ENCODE measurements around the gene ILKAP.

Gene ILKAP

GRCh38 chr2:238123991-238124470, 79.5 kb downstream of the ILKAP start:
- DNase-seq (ENCODE audit: low read depth, low spot score), result no peak
- POLR2A ChIA-PET, result no interaction called here
- CTCF ChIA-PET, result no interaction called here
- H3K4me3 ChIP-seq (ENCODE audit: low read depth, low read length), result no peak overlapping the region
- TF ChIP-seq, protein P1, sequence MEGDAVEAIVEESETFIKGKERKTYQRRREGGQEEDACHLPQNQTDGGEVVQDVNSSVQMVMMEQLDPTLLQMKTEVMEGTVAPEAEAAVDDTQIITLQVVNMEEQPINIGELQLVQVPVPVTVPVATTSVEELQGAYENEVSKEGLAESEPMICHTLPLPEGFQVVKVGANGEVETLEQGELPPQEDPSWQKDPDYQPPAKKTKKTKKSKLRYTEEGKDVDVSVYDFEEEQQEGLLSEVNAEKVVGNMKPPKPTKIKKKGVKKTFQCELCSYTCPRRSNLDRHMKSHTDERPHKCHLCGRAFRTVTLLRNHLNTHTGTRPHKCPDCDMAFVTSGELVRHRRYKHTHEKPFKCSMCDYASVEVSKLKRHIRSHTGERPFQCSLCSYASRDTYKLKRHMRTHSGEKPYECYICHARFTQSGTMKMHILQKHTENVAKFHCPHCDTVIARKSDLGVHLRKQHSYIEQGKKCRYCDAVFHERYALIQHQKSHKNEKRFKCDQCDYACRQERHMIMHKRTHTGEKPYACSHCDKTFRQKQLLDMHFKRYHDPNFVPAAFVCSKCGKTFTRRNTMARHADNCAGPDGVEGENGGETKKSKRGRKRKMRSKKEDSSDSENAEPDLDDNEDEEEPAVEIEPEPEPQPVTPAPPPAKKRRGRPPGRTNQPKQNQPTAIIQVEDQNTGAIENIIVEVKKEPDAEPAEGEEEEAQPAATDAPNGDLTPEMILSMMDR (IDR thresholded peaks at IDR 0.05; ENCODE audit: insufficient read depth, low read length, missing control alignments), result no peak

- POLR2A ChIA-PET, result no interaction called here
- CTCF ChIA-PET, result no interaction called here
- H3K4me3 ChIP-seq (ENCODE audit: low read depth, low read length), result no peak overlapping the region
- no peak for DNase-seq (ENCODE audit: low read depth, low spot score)
- TF ChIP-seq, protein P1 (IDR thresholded peaks at IDR 0.05; ENCODE audit: insufficient read depth, low read length, missing control alignments), result no peak
Measured at GRCh38 chr2:238123218-238123971, 80.1 kb downstream of the ILKAP start.

DNA sequence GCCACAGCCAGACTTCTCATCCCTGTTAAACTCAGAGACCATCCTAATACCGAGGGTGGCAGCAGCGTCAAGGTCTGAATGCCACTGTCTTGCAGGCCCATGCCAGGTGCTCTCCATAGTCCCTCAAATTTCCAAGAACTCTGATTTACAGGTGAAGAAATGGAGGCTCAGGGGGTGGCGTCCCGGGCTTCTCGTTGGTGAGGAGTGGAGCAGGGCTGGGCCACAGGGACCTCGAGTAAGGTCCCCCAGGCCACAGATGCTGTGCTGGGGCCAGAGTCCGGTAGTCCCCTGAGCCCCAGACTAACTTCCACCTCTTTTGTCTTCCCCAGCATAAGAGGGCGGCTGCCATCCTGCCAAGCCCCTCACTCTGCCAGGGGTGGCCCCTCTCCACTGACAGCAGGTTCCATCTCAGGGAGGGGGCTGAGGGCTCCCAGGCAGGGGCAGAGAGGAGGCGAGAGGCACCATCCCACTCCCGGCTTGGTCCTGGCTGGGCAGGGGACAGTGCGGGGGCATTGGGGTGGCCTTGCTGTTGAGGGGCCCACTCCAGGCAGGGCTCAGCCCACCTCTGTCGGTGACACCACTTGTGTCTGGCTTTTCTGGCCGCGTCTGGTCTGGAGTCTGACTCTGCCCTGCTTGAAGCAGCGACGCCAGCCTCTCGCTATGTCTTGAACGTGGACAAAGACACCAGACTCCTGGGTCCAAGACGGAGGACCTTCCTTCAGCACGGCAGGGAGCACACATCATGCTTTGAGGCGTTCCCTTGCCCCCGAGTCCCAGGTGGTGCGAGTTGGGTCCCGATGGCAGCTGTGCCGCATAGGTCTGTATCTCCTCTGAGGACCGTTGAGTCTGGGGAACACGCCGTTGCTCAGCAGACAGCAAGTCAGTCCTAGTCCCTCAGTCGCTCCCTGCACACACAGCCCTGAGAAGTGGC, 80.9 kb downstream of the ILKAP start:
- TF ChIP-seq, protein P1 (IDR thresholded peaks at IDR 0.05; ENCODE audit: insufficient read depth, low read length, missing control alignments), result no peak
- no peak overlapping the region for H3K4me3 ChIP-seq (ENCODE audit: low read depth, low read length)
- DNase-seq (ENCODE audit: low read depth, low spot score), result no peak
- ChIA-PET CTCF (no interaction called here), POLR2A (no interaction called here)

DNA sequence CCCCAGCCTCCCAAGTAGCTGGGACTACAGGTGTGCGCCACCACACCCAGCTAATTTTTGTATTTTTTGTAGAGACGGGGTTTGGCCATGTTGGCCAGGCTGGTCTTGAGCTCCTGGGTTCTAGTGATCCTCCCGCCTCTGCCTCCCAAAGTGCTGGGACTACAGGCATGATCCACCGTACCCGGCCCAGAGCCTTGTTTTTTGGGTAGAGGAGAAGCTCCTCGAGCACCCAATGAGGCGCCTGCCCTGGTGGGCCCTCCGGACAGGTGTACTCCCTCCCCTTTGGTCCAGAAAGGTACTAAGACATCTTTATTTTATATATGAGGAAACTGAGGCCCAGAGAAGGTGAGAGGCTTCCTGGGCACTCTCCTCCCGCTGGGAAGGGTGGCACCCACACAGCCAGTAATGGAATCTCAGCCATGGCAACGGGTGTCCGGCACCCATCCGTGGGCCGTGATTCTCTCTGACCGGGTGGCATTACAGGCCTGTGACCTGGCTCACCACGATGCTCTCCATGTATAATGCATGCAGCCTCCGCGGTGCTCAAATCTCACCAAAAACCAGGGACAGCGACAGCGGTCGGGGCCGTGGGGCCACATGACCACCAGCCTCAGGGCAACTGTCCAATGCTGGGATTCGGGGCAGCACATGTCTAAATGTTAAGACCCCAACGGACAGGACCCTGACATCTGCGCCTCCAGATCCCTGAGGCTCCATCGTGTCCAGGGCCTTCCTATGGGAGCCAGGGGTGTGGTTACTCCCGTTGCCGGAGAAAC, 81.8 kb downstream of the ILKAP start:
- TF ChIP-seq, protein P1 (IDR thresholded peaks at IDR 0.05; ENCODE audit: insufficient read depth, low read length, missing control alignments), result no peak
- no peak overlapping the region for H3K4me3 ChIP-seq (ENCODE audit: low read depth, low read length)
- DNase-seq (ENCODE audit: low read depth, low spot score), result no peak
- ChIA-PET POLR2A (no interaction called here), CTCF (no interaction called here)

GRCh38 chr2:238120463-238121298, 82.8 kb downstream of the ILKAP start:
- ChIA-PET CTCF (no interaction called here), POLR2A (interaction anchor here (0.6 kb wide), 1 partner anchor 17 kb away, joined by 3 read pairs; no protein-coding TSS in a partner anchor)
- no peak for DNase-seq (ENCODE audit: low read depth, low spot score)
- TF ChIP-seq, protein P1 (IDR thresholded peaks at IDR 0.05; ENCODE audit: insufficient read depth, low read length, missing control alignments), result no peak
- H3K4me3 ChIP-seq (ENCODE audit: low read depth, low read length), result no peak overlapping the region

Data from AG04449 (cell line).